ENCODE measurements around the gene CPE. TPM values are rescaled to one million over a fixed set of nuclear protein-coding genes. Genes with fewer than 3 reads are reported as not detected.

Gene CPE
- total and polyA plus RNA-seq, 2 donors (not counting 3 experiments of a cell fraction or from before 2014, with no cell fraction given), result 2.7 to 9.2 TPM

DNA sequence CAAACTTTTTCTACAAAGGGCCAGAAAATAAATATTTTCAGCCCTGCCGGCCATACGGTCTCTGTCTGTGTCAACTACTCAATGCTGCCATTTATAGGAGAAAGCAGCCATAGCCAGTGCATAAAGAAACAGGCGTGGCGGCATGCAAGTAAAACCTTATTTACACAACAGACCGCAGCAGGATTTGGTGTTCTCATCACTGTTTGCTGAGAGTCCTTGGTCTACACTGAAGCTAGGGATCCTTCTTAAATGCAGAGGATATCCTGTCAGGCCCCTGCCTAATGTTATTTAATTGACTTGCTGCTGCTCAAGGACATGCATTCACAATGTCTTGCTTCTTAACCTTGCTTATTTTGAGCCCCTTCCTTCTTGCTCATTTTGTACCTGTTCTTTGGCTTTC lies 54.7 kb downstream of the CPE start:
- CTCF ChIA-PET, result interaction anchor here (1.1 kb wide), 1 partner anchor 321 kb away, joined by 3 read pairs; the partner anchor contains the start of gene TMEM192
- DNase-seq (ENCODE audit: low read depth, low spot score) (no peak), FAIRE-seq (no peak)
- Histone ChIP-seq H3K9me3 (replicated peaks; ENCODE audit: control insufficient read depth, insufficient read depth, low read length) (no peaks in the 10 kb centered on the region), H3K4me2 (ENCODE audit: insufficient read depth, low read length) (no peak overlapping the region), H3K79me2 (ENCODE audit: control insufficient read depth, insufficient read depth, low read length) (no peaks in the 10 kb centered on the region), H2AFZ (ENCODE audit: low read depth, low read length) (no peak overlapping the region), H3K27me3 (ENCODE audit: control insufficient read depth in 2 of 2, insufficient read depth in 2 of 2, low read length in 2 of 2) (peaks cover 0 to under 1% of the 10 kb centered on the region in 2 experiments), H4K20me1 (replicated peaks; ENCODE audit: control insufficient read depth, extremely low read depth, insufficient read depth, low read length) (no peaks in the 10 kb centered on the region), H3K9me1 (replicated peaks; ENCODE audit: control insufficient read depth, extremely low read depth, insufficient read depth, low read length) (no peaks in the 10 kb centered on the region), H3K27ac (ENCODE audit: insufficient read depth, low read depth, low read length) (no peak overlapping the region), H3K4me1 (ENCODE audit: control insufficient read depth, extremely low read depth, insufficient read depth, low read length) (no peaks in the 10 kb centered on the region), H3K36me3 (ENCODE audit: control insufficient read depth in 2 of 2, extremely low read depth in 1 of 2, insufficient read depth in 2 of 2, low read length in 2 of 2) (no peaks in the 10 kb centered on the region), H3K4me3 (replicated peaks in 1 of 3; ENCODE audit: insufficient read depth in 1 of 3, low read depth in 1 of 3, low read length in 3 of 3) (no peak overlapping the region), H3K9ac (replicated peaks; ENCODE audit: extremely low read depth, insufficient read depth, low read length) (no peak overlapping the region)
- POLR2A ChIA-PET, result no interaction called here
- BruUV-seq (replicated peaks), result no TSS peak
- dilution Hi-C loops (cut with MboI; ENCODE audit: extremely low pct_ligation_motif_present, low sequenced_read_pairs) (no loop called here), intact Hi-C loops (cut with micrococcal nuclease) (no loop called here)
- TF ChIP-seq POLR2A (IDR thresholded peaks at IDR 0.05; ENCODE audit: low read depth, low read length) (no peak), GATA2 (IDR thresholded peaks at IDR 0.05; ENCODE audit: insufficient read depth, insufficient read length, low read depth, low read length) (no peak), FOS (IDR thresholded peaks at IDR 0.05; ENCODE audit: borderline replicate concordance, insufficient read depth, low read length) (no peak), MYC (IDR thresholded peaks at IDR 0.05; ENCODE audit: low read depth, low read length) (no peak), JUN (IDR thresholded peaks at IDR 0.05; ENCODE audit: borderline replicate concordance, insufficient read depth, insufficient read length, low read depth) (no peak), POLR2AphosphoS5 (IDR thresholded peaks at IDR 0.05; ENCODE audit: insufficient read depth, low read depth, low read length) (no peak), EZH2 (IDR thresholded peaks at IDR 0.05; ENCODE audit: borderline replicate concordance, low read depth, low read length, severe bottlenecking) (no peak)
- TF ChIP-seq, protein P1, sequence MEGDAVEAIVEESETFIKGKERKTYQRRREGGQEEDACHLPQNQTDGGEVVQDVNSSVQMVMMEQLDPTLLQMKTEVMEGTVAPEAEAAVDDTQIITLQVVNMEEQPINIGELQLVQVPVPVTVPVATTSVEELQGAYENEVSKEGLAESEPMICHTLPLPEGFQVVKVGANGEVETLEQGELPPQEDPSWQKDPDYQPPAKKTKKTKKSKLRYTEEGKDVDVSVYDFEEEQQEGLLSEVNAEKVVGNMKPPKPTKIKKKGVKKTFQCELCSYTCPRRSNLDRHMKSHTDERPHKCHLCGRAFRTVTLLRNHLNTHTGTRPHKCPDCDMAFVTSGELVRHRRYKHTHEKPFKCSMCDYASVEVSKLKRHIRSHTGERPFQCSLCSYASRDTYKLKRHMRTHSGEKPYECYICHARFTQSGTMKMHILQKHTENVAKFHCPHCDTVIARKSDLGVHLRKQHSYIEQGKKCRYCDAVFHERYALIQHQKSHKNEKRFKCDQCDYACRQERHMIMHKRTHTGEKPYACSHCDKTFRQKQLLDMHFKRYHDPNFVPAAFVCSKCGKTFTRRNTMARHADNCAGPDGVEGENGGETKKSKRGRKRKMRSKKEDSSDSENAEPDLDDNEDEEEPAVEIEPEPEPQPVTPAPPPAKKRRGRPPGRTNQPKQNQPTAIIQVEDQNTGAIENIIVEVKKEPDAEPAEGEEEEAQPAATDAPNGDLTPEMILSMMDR (IDR thresholded peaks at IDR 0.05; ENCODE audit: extremely low read depth in 1 of 2, insufficient read depth in 1 of 2, low read depth in 1 of 2, low read length in 2 of 2), result no peak
- TF ChIP-seq, protein P2, sequence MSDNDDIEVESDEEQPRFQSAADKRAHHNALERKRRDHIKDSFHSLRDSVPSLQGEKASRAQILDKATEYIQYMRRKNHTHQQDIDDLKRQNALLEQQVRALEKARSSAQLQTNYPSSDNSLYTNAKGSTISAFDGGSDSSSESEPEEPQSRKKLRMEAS (IDR thresholded peaks at IDR 0.05; ENCODE audit: insufficient read depth, insufficient read length), result no peak

Data from endothelial cell of umbilical vein (primary cell).